Keratinocyte (primary cell): Measurements from ENCODE around the gene TOMT. TPM values are rescaled to one million over a fixed set of nuclear protein-coding genes. Genes with fewer than 3 reads are reported as not detected.

Source experiments
- DNase-seq: peaks from one replicate; pipeline ENCODE4 v3.0.0-alpha.2; 2011; ENCODE audit warnings: low read depth, missing footprints, low spot score
- FAIRE-seq: peaks from 2 replicates; lab custom pipeline; 2011; peaks lifted over from hg19 to GRCh38; lab: Jason Lieb, UNC
- H2AFZ ChIP-seq: 2 replicates; pipeline ENCODE4 v1.6.0; 2012; ENCODE audit warnings: low read length, control low read depth, inconsistent platforms; ENCODE audit not compliant: control insufficient read depth
- H3K27ac ChIP-seq: 2 replicates; pipeline ENCODE4 v1.5.1; 2011; ENCODE audit warnings: low read length; ENCODE audit not compliant: control insufficient read depth, insufficient read depth
- H3K27me3 ChIP-seq: 3 replicates; pipeline ENCODE4 v1.6.0; 2011; ENCODE audit warnings: low read length; ENCODE audit not compliant: control insufficient read depth, insufficient read depth; ENCODE audit errors: extremely low read depth
- H3K36me3 ChIP-seq, 2 experiments: 2 replicates in 1 of 2; 3 replicates in 1 of 2; pipeline ENCODE4 v1.5.1; 2011; ENCODE audit warnings: low read length in 2 of 2, mild to moderate bottlenecking in 1 of 2; ENCODE audit not compliant: control insufficient read depth in 2 of 2, insufficient read depth in 2 of 2; ENCODE audit errors: extremely low read depth in 1 of 2
- H3K4me1 ChIP-seq: 3 replicates; pipeline ENCODE4 v1.5.1; 2011; ENCODE audit warnings: low read length; ENCODE audit not compliant: control insufficient read depth, insufficient read depth; ENCODE audit errors: extremely low read depth
- H3K4me2 ChIP-seq: 3 replicates; pipeline ENCODE4 v1.6.0; 2011; ENCODE audit warnings: low read depth, low read length; ENCODE audit not compliant: control insufficient read depth, insufficient read depth; ENCODE audit errors: extremely low read depth
- H3K4me3 ChIP-seq, 3 experiments: fragments of 200-600 bp in 1 of 3; sonication (generic) in 1 of 3; 2 replicates in 2 of 3; 3 replicates in 1 of 3; pipeline ENCODE4 v1.5.1; 2011 to 2016; ENCODE audit warnings: low read length in 3 of 3, mild to moderate bottlenecking in 3 of 3, control low read depth in 2 of 3, inconsistent platforms in 1 of 3, low read depth in 1 of 3, mixed read lengths in 1 of 3, mixed run types in 1 of 3, moderate library complexity in 1 of 3; ENCODE audit not compliant: control insufficient read depth in 2 of 3, insufficient read depth in 2 of 3; ENCODE audit errors: extremely low read depth in 1 of 3
- H3K79me2 ChIP-seq: 2 replicates; pipeline ENCODE4 v1.6.0; 2012; ENCODE audit warnings: low read length; ENCODE audit not compliant: control insufficient read depth, insufficient read depth
- H3K9ac ChIP-seq: 3 replicates; pipeline ENCODE4 v1.6.0; 2011; ENCODE audit warnings: low read length; ENCODE audit not compliant: control insufficient read depth, insufficient read depth; ENCODE audit errors: extremely low read depth
- H3K9me1 ChIP-seq: 3 replicates; pipeline ENCODE4 v1.6.0; 2011; ENCODE audit warnings: low read length; ENCODE audit not compliant: control insufficient read depth, insufficient read depth; ENCODE audit errors: extremely low read depth
- H3K9me3 ChIP-seq: 2 replicates; pipeline ENCODE4 v1.5.1; 2012; ENCODE audit warnings: low read depth, low read length; ENCODE audit not compliant: control insufficient read depth
- H4K20me1 ChIP-seq: 3 replicates; pipeline ENCODE4 v1.6.0; 2011; ENCODE audit warnings: low read length; ENCODE audit not compliant: control insufficient read depth, insufficient read depth; ENCODE audit errors: extremely low read depth
- CTCF ChIP-seq, 3 experiments: IDR thresholded peaks in 1 of 3; conservative IDR thresholded peaks in 1 of 3; optimal IDR thresholded peaks in 1 of 3; 2 replicates in 2 of 3; 3 replicates in 1 of 3; pipeline versions ENCODE3 to v1.5.1; 2011; ENCODE audit warnings: low read length in 3 of 3, mild to moderate bottlenecking in 3 of 3, moderate library complexity in 2 of 3, control low read depth in 1 of 3, inconsistent platforms in 1 of 3; ENCODE audit not compliant: insufficient read depth in 2 of 3; ENCODE audit errors: extremely low read depth in 1 of 3
- EZH2 ChIP-seq: IDR thresholded peaks from one replicate; pipeline ENCODE4 v1.6.1; 2012; ENCODE audit warnings: inconsistent platforms, mild to moderate bottlenecking, low read length, moderate library complexity
- dilution Hi-C: fragments of 300-500 bp; cut with MboI; formaldehyde crosslinking; loops from one replicate; pipeline ENCODE4 v1.7.0; 2020; ENCODE audit warnings: low sequenced_read_pairs; ENCODE audit not compliant: extremely low pct_ligation_motif_present
- polyA plus RNA-seq, 5 experiments: library from polyadenylated mRNA; depleted of rRNA in 3 of 5; stranded (reverse) in 3 of 5; stranded (forward) in 1 of 5; unstranded in 1 of 5; fragments of >200 nt; gene quantifications; 1 replicate in 1 of 5; 2 replicates in 3 of 5; 3 replicates in 1 of 5; pipeline versions ENCODE4 v1.2.1 to v1.2.3, GENCODE V29; 2011 to 2012; ENCODE audit warnings: missing spikeins in 2 of 5, low read depth in 1 of 5, low replicate concordance in 1 of 5

The TOMT gene
- polyA plus RNA-seq, 1 donor (not counting 4 experiments of a cell fraction or from before 2014, with no cell fraction given) = not detected

GRCh38 chr11:72127923-72128322 is 22.2 kb downstream of the TOMT start:
- FAIRE-seq = no peak
- Histone ChIP-seq H3K27ac (no peak overlapping the region), H3K4me2 (no peak overlapping the region), H3K36me3 (peaks cover 0 to 4% of the 10 kb centered on the region in 2 experiments), H3K9me3 (no peaks in the 10 kb centered on the region), H3K9me1 (no peaks in the 10 kb centered on the region), H3K4me1 (peaks cover 6% of the 10 kb centered on the region), H2AFZ (no peak overlapping the region), H3K9ac (no peak overlapping the region), H3K4me3 (no peak overlapping the region), H4K20me1 (no peaks in the 10 kb centered on the region), H3K79me2 (no peaks in the 10 kb centered on the region), H3K27me3 (no peaks in the 10 kb centered on the region)
- dilution Hi-C loops = no loop called here
- TF ChIP-seq EZH2 (no peak), CTCF (optimal IDR thresholded peaks at IDR 0.05 in 1 of 3, IDR thresholded peaks at IDR 0.05 in 1 of 3, conservative IDR thresholded peaks at IDR 0.05 in 1 of 3; ENCODE audit: extremely low read depth in 1 of 3, insufficient read depth in 2 of 3, low read length in 3 of 3) (no peak)
- no peak for DNase-seq

GRCh38 chr11:72129381-72129780 is 23.7 kb downstream of the TOMT start:
- dilution Hi-C loops = no loop called here
- H3K79me2 ChIP-seq = no peaks in the 10 kb centered on the region
- H3K4me3 ChIP-seq = no peak overlapping the region
- H3K9me1 ChIP-seq = no peaks in the 10 kb centered on the region
- H3K4me2 ChIP-seq = no peak overlapping the region
- H3K36me3 ChIP-seq = peaks cover 0 to 2% of the 10 kb centered on the region in 2 experiments
- DNase-seq (no peak), FAIRE-seq (no peak)
- no peak overlapping the region for H3K9ac ChIP-seq
- no peaks in the 10 kb centered on the region for H3K4me1 ChIP-seq
- no peak overlapping the region for H2AFZ ChIP-seq
- no peaks in the 10 kb centered on the region for H3K9me3 ChIP-seq
- H4K20me1 ChIP-seq = no peaks in the 10 kb centered on the region
- no peaks in the 10 kb centered on the region for H3K27me3 ChIP-seq
- no peak for TF ChIP-seq CTCF (optimal IDR thresholded peaks at IDR 0.05 in 1 of 3, IDR thresholded peaks at IDR 0.05 in 1 of 3, conservative IDR thresholded peaks at IDR 0.05 in 1 of 3; ENCODE audit: extremely low read depth in 1 of 3, insufficient read depth in 2 of 3, low read length in 3 of 3)
- no peak for TF ChIP-seq EZH2
- no peak overlapping the region for H3K27ac ChIP-seq
